HEK293 (cell line): Measurements from ENCODE around the gene ZNF555.

ENCODE experiments used
- CTCF ChIA-PET: fragments of 350-600 bp; formaldehyde crosslinking; extraction: SDS; loops from one replicate; lab custom pipeline; 2021; ENCODE audit warnings: antibody characterized with exemption; lab: Yijun Ruan, JAX
- POLR2A ChIA-PET: fragments of 300-600 bp; formaldehyde crosslinking; extraction: SDS; loops from one replicate; lab custom pipeline; 2020; ENCODE audit warnings: antibody characterized with exemption, inconsistent platforms; lab: Yijun Ruan, JAX
- H3K27ac ChIP-seq: fragments of 200-500 bp; sonication (Bioruptor generic); 2 replicates; pipeline ENCODE4 v1.5.1; 2014; ENCODE audit warnings: low read depth, low read length, control low read depth, inconsistent platforms; ENCODE audit errors: extremely low read depth
- H3K36me3 ChIP-seq, 2 experiments: fragments of 200-500 bp in 1 of 2; sonication (Bioruptor generic) in 1 of 2; 1 replicate in 1 of 2; 2 replicates in 1 of 2; pipeline ENCODE4 v1.5.1; 2014 to 2017; ENCODE audit warnings: inconsistent platforms in 2 of 2, low read length in 2 of 2; ENCODE audit not compliant: control insufficient read depth in 2 of 2, insufficient read depth in 1 of 2
- H3K4me1 ChIP-seq: fragments of 200-500 bp; sonication (Bioruptor generic); 2 replicates; pipeline ENCODE4 v1.5.1; 2014; ENCODE audit warnings: mild to moderate bottlenecking, low read length, inconsistent platforms; ENCODE audit not compliant: control insufficient read depth, insufficient read depth
- H3K4me3 ChIP-seq: 2 replicates; pipeline ENCODE4 v1.5.1; 2011; ENCODE audit warnings: low read depth, mild to moderate bottlenecking, control low read depth, low read length, moderate library complexity
- H3K9me3 ChIP-seq: fragments of 200-500 bp; sonication (Bioruptor generic); 2 replicates; pipeline ENCODE4 v1.5.1; 2014; ENCODE audit warnings: low read depth, low read length, inconsistent platforms; ENCODE audit not compliant: control insufficient read depth, insufficient read depth
- GLIS1 ChIP-seq: fragments of 450-650 bp; formaldehyde crosslinking; IDR thresholded peaks from 2 replicates; pipeline ENCODE4 v1.5.1; 2016; ENCODE audit warnings: missing biosample characterization, missing genetic modification characterization
- HOXD13 ChIP-seq: sonication (generic); formaldehyde crosslinking; IDR thresholded peaks from 2 replicates; pipeline ENCODE4 v1.8.0; 2022; ENCODE audit warnings: missing genetic modification reagents, borderline replicate concordance
- KLF1 ChIP-seq: fragments of 450-650 bp; formaldehyde crosslinking; IDR thresholded peaks from 2 replicates; pipeline ENCODE4 v1.5.1; 2016; ENCODE audit warnings: missing biosample characterization, missing genetic modification characterization
- KLF10 ChIP-seq: fragments of 450-650 bp; IDR thresholded peaks from 2 replicates; pipeline ENCODE4 v1.5.1; 2018; ENCODE audit warnings: missing biosample characterization, mild to moderate bottlenecking, missing genetic modification characterization
- KLF8 ChIP-seq: fragments of 450-650 bp; formaldehyde crosslinking; IDR thresholded peaks from 2 replicates; pipeline ENCODE4 v1.5.1; 2016; ENCODE audit warnings: missing biosample characterization, missing genetic modification characterization
- MZF1 ChIP-seq: fragments of 450-650 bp; formaldehyde crosslinking; IDR thresholded peaks from 2 replicates; pipeline ENCODE4 v1.5.1; 2017; ENCODE audit warnings: missing biosample characterization, missing genetic modification characterization, borderline replicate concordance
- PBX3 ChIP-seq: sonication (generic); formaldehyde crosslinking; IDR thresholded peaks from 2 replicates; pipeline ENCODE4 v1.8.1; 2022; ENCODE audit warnings: mild to moderate bottlenecking, moderate library complexity, missing genetic modification reagents
- PRDM1 ChIP-seq: fragments of 450-650 bp; formaldehyde crosslinking; IDR thresholded peaks from 2 replicates; pipeline ENCODE4; 2016; ENCODE audit warnings: missing biosample characterization, missing genetic modification characterization
- RBAK ChIP-seq: fragments of 450-650 bp; formaldehyde crosslinking; IDR thresholded peaks from 2 replicates; pipeline ENCODE4 v1.5.1; 2016; ENCODE audit warnings: missing biosample characterization, missing genetic modification characterization
- SCRT1 ChIP-seq: fragments of 450-650 bp; formaldehyde crosslinking; IDR thresholded peaks from 2 replicates; pipeline ENCODE4 v1.5.1; 2016; ENCODE audit warnings: missing biosample characterization, missing genetic modification characterization, borderline replicate concordance
- SCRT2 ChIP-seq: fragments of 450-650 bp; formaldehyde crosslinking; IDR thresholded peaks from 2 replicates; pipeline ENCODE4 v1.5.1; 2016; ENCODE audit warnings: missing biosample characterization, missing genetic modification characterization
- SETDB1 ChIP-seq: IDR thresholded peaks from one replicate; pipeline ENCODE4 v1.6.1; 2017; ENCODE audit warnings: mild to moderate bottlenecking, low read length, moderate library complexity, mixed read lengths; ENCODE audit not compliant: insufficient read length
- SP2 ChIP-seq: fragments of 450-650 bp; formaldehyde crosslinking; IDR thresholded peaks from 2 replicates; pipeline ENCODE4 v1.5.1; 2016; ENCODE audit warnings: missing biosample characterization, missing genetic modification characterization
- TRIM28 ChIP-seq: IDR thresholded peaks from 2 replicates; pipeline ENCODE4 v1.6.1; 2011; ENCODE audit warnings: low read length, control low read depth, borderline replicate concordance
- WT1 ChIP-seq: fragments of 450-650 bp; formaldehyde crosslinking; IDR thresholded peaks from 2 replicates; pipeline ENCODE4 v1.5.1; 2016; ENCODE audit warnings: missing biosample characterization, missing genetic modification characterization
- ZBTB1 ChIP-seq: fragments of 450-650 bp; formaldehyde crosslinking; IDR thresholded peaks from 2 replicates; pipeline ENCODE4 v1.5.1; 2016; ENCODE audit warnings: missing biosample characterization, missing genetic modification characterization
- ZFP41 ChIP-seq: fragments of 450-650 bp; formaldehyde crosslinking; IDR thresholded peaks from 2 replicates; pipeline ENCODE4 v1.5.1; 2016; ENCODE audit warnings: missing biosample characterization, missing genetic modification characterization, borderline replicate concordance
- ZNF133 ChIP-seq: fragments of 450-650 bp; formaldehyde crosslinking; IDR thresholded peaks from 2 replicates; pipeline ENCODE4 v1.5.1; 2016; ENCODE audit warnings: missing biosample characterization, missing genetic modification characterization
- ZNF24 ChIP-seq: fragments of 450-650 bp; formaldehyde crosslinking; IDR thresholded peaks from 2 replicates; pipeline ENCODE4 v1.5.1; 2016; ENCODE audit warnings: missing biosample characterization, missing genetic modification characterization
- ZNF292 ChIP-seq: fragments of 450-650 bp; formaldehyde crosslinking; IDR thresholded peaks from 2 replicates; pipeline ENCODE4 v1.5.1; 2016; ENCODE audit warnings: low read depth, missing biosample characterization, missing genetic modification characterization, borderline replicate concordance
- ZNF394 ChIP-seq: fragments of 450-650 bp; formaldehyde crosslinking; IDR thresholded peaks from 2 replicates; pipeline ENCODE4 v1.5.1; 2016; ENCODE audit warnings: missing biosample characterization, missing genetic modification characterization, mild to moderate bottlenecking, moderate library complexity, borderline replicate concordance
- ZNF426 ChIP-seq: fragments of 450-650 bp; formaldehyde crosslinking; IDR thresholded peaks from 2 replicates; pipeline ENCODE4 v1.5.1; 2017; ENCODE audit warnings: missing biosample characterization, missing genetic modification characterization, mild to moderate bottlenecking, inconsistent platforms, moderate library complexity
- ZNF549 ChIP-seq: fragments of 450-650 bp; IDR thresholded peaks from 2 replicates; pipeline ENCODE4 v1.5.1; 2018; ENCODE audit warnings: missing biosample characterization, missing genetic modification characterization, mild to moderate bottlenecking, inconsistent platforms, moderate library complexity
- ZSCAN18 ChIP-seq: fragments of 450-650 bp; formaldehyde crosslinking; IDR thresholded peaks from 2 replicates; pipeline ENCODE4 v1.5.1; 2016; ENCODE audit warnings: missing biosample characterization, missing genetic modification characterization
- ZSCAN30 ChIP-seq: fragments of 450-650 bp; IDR thresholded peaks from 2 replicates; pipeline ENCODE4 v1.5.1; 2018; ENCODE audit warnings: missing biosample characterization, mild to moderate bottlenecking, missing genetic modification characterization, moderate library complexity
- TF ChIP-seq, protein P1 (sequence below): fragments of 450-650 bp; formaldehyde crosslinking; IDR thresholded peaks from 2 replicates; pipeline ENCODE4 v1.5.1; 2016; ENCODE audit warnings: missing biosample characterization, missing genetic modification characterization
- TF ChIP-seq, protein P2 (sequence below): fragments of 450-650 bp; formaldehyde crosslinking; IDR thresholded peaks from 2 replicates; pipeline ENCODE4 v1.5.1; 2016; ENCODE audit warnings: missing biosample characterization, missing genetic modification characterization
- TF ChIP-seq, protein P3 (sequence below): fragments of 450-650 bp; formaldehyde crosslinking; IDR thresholded peaks from 2 replicates; pipeline ENCODE4 v1.5.1; 2016; ENCODE audit warnings: missing biosample characterization, missing genetic modification characterization
- TF ChIP-seq, protein P4 (sequence below): fragments of 450-650 bp; formaldehyde crosslinking; IDR thresholded peaks from 2 replicates; pipeline ENCODE4 v1.5.1; 2017; ENCODE audit warnings: missing biosample characterization, missing genetic modification characterization

Gene ZNF555

GRCh38 chr19:2834294-2834871, 6.9 kb upstream of the ZNF555 start:
- CTCF ChIA-PET = interaction anchor here (0.6 kb wide), 1 partner anchor 36 kb away, joined by 3 read pairs; no protein-coding TSS in a partner anchor
- Histone ChIP-seq H3K27ac (no peak overlapping the region), H3K4me3 (no peak overlapping the region), H3K36me3 (peaks cover 0 to 23% of the 10 kb centered on the region in 2 experiments; a peak in 2 of 3 replicates), H3K9me3 (no peaks in the 10 kb centered on the region), H3K4me1 (no peaks in the 10 kb centered on the region)
- POLR2A ChIA-PET = no interaction called here
- TF ChIP-seq ZSCAN30 (no peak), ZBTB1 (tag by site-specific recombination) (no peak), WT1 (tag by site-specific recombination) (no peak), RBAK (no peak), ZSCAN18 (tag by site-specific recombination) (no peak), ZNF426 (tag by site-specific recombination) (no peak), SCRT2 (tag by site-specific recombination) (peak; percentile 83), KLF1 (tag by site-specific recombination) (no peak), ZNF549 (tag by site-specific recombination) (no peak), ZFP41 (tag by site-specific recombination) (no peak), PBX3 (CRISPR knock-in tag) (no peak), SCRT1 (tag by site-specific recombination) (peak; percentile 90), TRIM28 (peak; percentile 98; the same call in 1 of the 2 replicates), HOXD13 (CRISPR knock-in tag) (no peak), ZNF292 (tag by site-specific recombination) (no peak), SP2 (no peak), ZNF133 (tag by site-specific recombination) (no peak), ZNF24 (tag by site-specific recombination) (no peak), KLF10 (tag by site-specific recombination) (no peak), KLF8 (tag by site-specific recombination) (no peak), PRDM1 (tag by site-specific recombination) (no peak), MZF1 (tag by site-specific recombination) (no peak), GLIS1 (tag by site-specific recombination) (no peak), SETDB1 (peak; percentile 100), ZNF394 (no peak)
- TF ChIP-seq, protein P1, sequence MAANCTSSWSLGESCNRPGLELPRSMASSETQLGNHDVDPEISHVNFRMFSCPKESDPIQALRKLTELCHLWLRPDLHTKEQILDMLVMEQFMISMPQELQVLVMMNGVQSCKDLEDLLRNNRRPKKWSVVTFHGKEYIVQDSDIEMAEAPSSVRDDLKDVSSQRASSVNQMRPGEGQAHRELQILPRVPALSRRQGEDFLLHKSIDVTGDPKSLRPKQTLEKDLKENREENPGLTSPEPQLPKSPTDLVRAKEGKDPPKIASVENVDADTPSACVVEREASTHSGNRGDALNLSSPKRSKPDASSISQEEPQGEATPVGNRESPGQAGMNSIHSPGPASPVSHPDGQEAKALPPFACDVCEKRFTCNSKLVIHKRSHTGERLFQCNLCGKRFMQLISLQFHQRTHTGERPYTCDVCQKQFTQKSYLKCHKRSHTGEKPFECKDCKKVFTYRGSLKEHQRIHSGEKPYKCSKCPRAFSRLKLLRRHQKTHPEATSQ (tag by site-specific recombination) = no peak
- TF ChIP-seq, protein P2, sequence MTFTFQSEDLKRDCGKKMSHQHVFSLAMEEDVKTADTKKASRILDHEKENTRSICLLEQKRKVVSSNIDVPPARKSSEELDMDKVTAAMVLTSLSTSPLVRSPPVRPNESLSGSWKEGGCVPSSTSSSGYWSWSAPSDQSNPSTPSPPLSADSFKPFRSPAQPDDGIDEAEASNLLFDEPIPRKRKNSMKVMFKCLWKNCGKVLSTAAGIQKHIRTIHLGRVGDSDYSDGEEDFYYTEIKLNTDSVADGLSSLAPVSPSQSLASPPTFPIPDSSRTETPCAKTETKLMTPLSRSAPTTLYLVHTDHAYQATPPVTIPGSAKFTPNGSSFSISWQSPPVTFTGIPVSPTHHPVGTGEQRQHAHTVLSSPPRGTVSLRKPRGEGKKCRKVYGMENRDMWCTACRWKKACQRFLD (tag by site-specific recombination) = no peak
- TF ChIP-seq, protein P3, sequence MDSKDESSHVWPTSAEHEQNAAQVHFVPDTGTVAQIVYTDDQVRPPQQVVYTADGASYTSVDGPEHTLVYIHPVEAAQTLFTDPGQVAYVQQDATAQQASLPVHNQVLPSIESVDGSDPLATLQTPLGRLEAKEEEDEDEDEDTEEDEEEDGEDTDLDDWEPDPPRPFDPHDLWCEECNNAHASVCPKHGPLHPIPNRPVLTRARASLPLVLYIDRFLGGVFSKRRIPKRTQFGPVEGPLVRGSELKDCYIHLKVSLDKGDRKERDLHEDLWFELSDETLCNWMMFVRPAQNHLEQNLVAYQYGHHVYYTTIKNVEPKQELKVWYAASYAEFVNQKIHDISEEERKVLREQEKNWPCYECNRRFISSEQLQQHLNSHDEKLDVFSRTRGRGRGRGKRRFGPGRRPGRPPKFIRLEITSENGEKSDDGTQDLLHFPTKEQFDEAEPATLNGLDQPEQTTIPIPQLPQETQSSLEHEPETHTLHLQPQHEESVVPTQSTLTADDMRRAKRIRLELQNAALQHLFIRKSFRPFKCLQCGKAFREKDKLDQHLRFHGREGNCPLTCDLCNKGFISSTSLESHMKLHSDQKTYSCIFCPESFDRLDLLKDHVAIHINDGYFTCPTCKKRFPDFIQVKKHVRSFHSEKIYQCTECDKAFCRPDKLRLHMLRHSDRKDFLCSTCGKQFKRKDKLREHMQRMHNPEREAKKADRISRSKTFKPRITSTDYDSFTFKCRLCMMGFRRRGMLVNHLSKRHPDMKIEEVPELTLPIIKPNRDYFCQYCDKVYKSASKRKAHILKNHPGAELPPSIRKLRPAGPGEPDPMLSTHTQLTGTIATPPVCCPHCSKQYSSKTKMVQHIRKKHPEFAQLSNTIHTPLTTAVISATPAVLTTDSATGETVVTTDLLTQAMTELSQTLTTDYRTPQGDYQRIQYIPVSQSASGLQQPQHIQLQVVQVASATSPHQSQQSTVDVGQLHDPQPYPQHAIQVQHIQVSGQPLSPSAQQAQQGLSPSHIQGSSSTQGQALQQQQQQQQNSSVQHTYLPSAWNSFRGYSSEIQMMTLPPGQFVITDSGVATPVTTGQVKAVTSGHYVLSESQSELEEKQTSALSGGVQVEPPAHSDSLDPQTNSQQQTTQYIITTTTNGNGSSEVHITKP (tag by site-specific recombination) = no peak
- TF ChIP-seq, protein P4, sequence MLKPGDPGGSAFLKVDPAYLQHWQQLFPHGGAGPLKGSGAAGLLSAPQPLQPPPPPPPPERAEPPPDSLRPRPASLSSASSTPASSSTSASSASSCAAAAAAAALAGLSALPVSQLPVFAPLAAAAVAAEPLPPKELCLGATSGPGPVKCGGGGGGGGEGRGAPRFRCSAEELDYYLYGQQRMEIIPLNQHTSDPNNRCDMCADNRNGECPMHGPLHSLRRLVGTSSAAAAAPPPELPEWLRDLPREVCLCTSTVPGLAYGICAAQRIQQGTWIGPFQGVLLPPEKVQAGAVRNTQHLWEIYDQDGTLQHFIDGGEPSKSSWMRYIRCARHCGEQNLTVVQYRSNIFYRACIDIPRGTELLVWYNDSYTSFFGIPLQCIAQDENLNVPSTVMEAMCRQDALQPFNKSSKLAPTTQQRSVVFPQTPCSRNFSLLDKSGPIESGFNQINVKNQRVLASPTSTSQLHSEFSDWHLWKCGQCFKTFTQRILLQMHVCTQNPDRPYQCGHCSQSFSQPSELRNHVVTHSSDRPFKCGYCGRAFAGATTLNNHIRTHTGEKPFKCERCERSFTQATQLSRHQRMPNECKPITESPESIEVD = no peak
